Subcutaneous adipose tissue (tissue), 4 donors: ENCODE data around the gene FMNL3. TPM values are rescaled to one million over a fixed set of nuclear protein-coding genes. Genes with fewer than 3 reads are reported as not detected.

ENCODE experiments used
- CTCF ChIP-seq: fragments of 450-650 bp; IDR thresholded peaks from one replicate; pipeline ENCODE4 v1.5.1; 2016; ENCODE audit warnings: low read depth, mild to moderate bottlenecking, control low read depth, antibody characterized with exemption, moderate library complexity
- total RNA-seq, 4 donors: library from RNA; depleted of rRNA; stranded (reverse); fragments of >200 nt; gene quantifications; one replicate each; pipeline ENCODE4 v1.1.0, GENCODE V29; 2016

FMNL3 gene
- total RNA-seq, 4 donors from 2014 or later, result 8.2 to 19.6 (median 14.0) TPM

- no peak for TF ChIP-seq CTCF
Observed at GRCh38 chr12:49667325-49668090, 39.7 kb downstream of the FMNL3 start.

- no peak for TF ChIP-seq CTCF
Observed at GRCh38 chr12:49666176-49666575, 41.0 kb downstream of the FMNL3 start.

GRCh38 chr12:49665384-49665783 is 41.8 kb downstream of the FMNL3 start:
- TF ChIP-seq CTCF, result no peak

- no peak for TF ChIP-seq CTCF
Observed at GRCh38 chr12:49664591-49665239, 42.5 kb downstream of the FMNL3 start.

- no peak for TF ChIP-seq CTCF
Observed at GRCh38 chr12:49664167-49664566, 43.0 kb downstream of the FMNL3 start.

GRCh38 chr12:49662998-49663843 is 44.0 kb downstream of the FMNL3 start:
- TF ChIP-seq CTCF, result no peak

GRCh38 chr12:49661746-49662145 is 45.5 kb downstream of the FMNL3 start:
- no peak for TF ChIP-seq CTCF
